Mesothelial cell of epicardium (in vitro differentiated cells): ENCODE results near the gene FANCC. TPM values are rescaled to one million over a fixed set of nuclear protein-coding genes. Genes with fewer than 3 reads are reported as not detected.
"Not testable (repeated sequence)": the region's sequence is repeated elsewhere in the genome, so short reads cannot be mapped to it uniquely, and the experiment has no call there.

ENCODE experiments used
- DNase-seq, 2 experiments: peaks; one replicate each; pipeline ENCODE4 v3.0.0; 2021; ENCODE audit warnings: low spot score in 2 of 2; ENCODE audit not compliant: unreplicated experiment in 2 of 2
- H3K27ac Mint-ChIP-seq: 2 replicates; pipeline ENCODE4 v1.8.0; 2021; ENCODE audit warnings: mixed read lengths
- H3K27me3 Mint-ChIP-seq: 2 replicates; pipeline ENCODE4 v1.8.0; 2021; ENCODE audit warnings: low read depth, mixed read lengths
- H3K36me3 Mint-ChIP-seq: 2 replicates; pipeline ENCODE4 v1.8.0; 2021; ENCODE audit warnings: mixed read lengths
- H3K4me1 Mint-ChIP-seq: 2 replicates; pipeline ENCODE4 v1.8.0; 2021; ENCODE audit warnings: mixed read lengths
- H3K4me3 Mint-ChIP-seq: 2 replicates; pipeline ENCODE4 v1.8.0; 2021; ENCODE audit warnings: mild to moderate bottlenecking, moderate library complexity, mixed read lengths
- H3K9me3 Mint-ChIP-seq: 2 replicates; pipeline ENCODE4 v1.8.0; 2021; ENCODE audit warnings: mixed read lengths
- total RNA-seq: library from RNA; stranded (reverse); gene quantifications from 3 replicates; pipeline ENCODE4 v1.2.1, GENCODE V29; 2021
- TF ChIP-seq, protein P1 (sequence below): fragments of 200-600 bp; sonication (generic); IDR thresholded peaks from one replicate; pipeline ENCODE4 v1.5.0; 2021; ENCODE audit warnings: antibody characterized with exemption; ENCODE audit not compliant: unreplicated experiment

Gene FANCC
- total RNA-seq, 1 donor from 2014 or later: 22.5 TPM

DNA sequence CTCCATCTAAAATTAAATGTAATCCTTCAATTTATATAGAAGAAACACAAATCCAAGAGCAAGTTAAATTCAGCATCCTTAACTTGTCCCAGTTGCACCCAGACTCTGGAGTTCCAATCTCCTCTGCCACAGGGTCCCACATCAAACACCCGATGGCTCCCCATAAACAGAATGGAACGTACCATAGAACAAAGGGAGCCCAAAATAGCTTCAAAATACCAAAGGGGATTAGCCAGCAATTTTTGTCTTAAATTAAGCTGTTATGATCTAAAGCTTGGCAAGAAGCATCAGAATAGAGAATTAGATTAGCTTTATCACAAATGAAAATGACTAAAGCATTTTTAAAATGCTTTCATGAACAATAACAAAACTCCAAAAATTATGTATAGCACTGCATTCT lies 112.8 kb downstream of the FANCC start:
- H3K4me3 Mint-ChIP-seq: no peak overlapping the region
- no peaks in the 10 kb centered on the region for H3K36me3 Mint-ChIP-seq
- TF ChIP-seq, protein P1, sequence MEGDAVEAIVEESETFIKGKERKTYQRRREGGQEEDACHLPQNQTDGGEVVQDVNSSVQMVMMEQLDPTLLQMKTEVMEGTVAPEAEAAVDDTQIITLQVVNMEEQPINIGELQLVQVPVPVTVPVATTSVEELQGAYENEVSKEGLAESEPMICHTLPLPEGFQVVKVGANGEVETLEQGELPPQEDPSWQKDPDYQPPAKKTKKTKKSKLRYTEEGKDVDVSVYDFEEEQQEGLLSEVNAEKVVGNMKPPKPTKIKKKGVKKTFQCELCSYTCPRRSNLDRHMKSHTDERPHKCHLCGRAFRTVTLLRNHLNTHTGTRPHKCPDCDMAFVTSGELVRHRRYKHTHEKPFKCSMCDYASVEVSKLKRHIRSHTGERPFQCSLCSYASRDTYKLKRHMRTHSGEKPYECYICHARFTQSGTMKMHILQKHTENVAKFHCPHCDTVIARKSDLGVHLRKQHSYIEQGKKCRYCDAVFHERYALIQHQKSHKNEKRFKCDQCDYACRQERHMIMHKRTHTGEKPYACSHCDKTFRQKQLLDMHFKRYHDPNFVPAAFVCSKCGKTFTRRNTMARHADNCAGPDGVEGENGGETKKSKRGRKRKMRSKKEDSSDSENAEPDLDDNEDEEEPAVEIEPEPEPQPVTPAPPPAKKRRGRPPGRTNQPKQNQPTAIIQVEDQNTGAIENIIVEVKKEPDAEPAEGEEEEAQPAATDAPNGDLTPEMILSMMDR: no peak
- peaks cover 28% of the 10 kb centered on the region for H3K4me1 Mint-ChIP-seq
- no peaks in the 10 kb centered on the region for H3K9me3 Mint-ChIP-seq
- no peaks in the 10 kb centered on the region for H3K27me3 Mint-ChIP-seq
- H3K27ac Mint-ChIP-seq: no peak overlapping the region
- no peak for DNase-seq

DNA sequence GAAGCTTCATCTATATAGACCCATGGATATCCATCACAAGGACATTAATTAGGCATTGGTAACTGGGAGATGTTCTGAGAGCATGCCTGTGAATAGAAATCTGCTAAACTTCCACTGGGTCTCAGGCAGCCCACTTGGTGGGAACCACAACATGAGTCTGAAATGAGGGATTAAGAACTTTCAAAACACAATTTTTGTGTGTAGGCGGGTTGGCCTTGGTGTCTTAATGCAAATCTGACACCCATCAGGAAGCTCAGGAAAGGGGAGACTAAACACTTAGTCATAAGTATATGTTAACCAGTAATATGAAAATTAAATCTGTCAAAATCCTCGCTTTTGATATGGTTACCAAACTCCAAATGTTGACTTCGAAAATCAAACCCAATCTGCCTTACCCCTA lies 113.2 kb downstream of the FANCC start:
- Mint-ChIP-seq H3K27ac (no peak overlapping the region), H3K27me3 (no peaks in the 10 kb centered on the region), H3K4me1 (peaks cover 28% of the 10 kb centered on the region), H3K4me3 (no peak overlapping the region), H3K36me3 (no peaks in the 10 kb centered on the region), H3K9me3 (no peaks in the 10 kb centered on the region)
- TF ChIP-seq, protein P1: no peak
- DNase-seq: no peak

DNA sequence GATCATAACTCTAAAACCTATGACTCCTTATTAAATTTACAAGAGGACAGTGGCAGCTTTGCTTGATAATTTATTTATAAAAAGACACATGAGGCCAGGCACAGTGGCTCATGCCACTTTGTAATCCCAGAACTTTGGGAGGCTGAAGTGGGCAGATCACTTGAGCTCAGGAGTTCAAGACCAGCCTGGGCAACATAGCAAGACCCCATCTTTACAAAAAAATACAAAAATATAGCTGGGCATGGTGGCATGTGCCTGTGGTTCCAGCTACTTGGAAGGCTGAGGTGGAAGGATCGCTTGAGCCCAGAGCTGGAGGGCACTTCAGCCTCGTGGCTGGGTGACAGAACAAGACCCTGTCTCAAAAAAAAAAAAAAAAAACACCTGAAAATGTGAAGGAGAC lies 114.5 kb downstream of the FANCC start:
- not testable (repeated sequence) for H3K36me3 Mint-ChIP-seq, H3K4me3 Mint-ChIP-seq, H3K27me3 Mint-ChIP-seq, H3K9me3 Mint-ChIP-seq, H3K27ac Mint-ChIP-seq, DNase-seq
- peaks cover 28% of the 10 kb centered on the region for H3K4me1 Mint-ChIP-seq

DNA sequence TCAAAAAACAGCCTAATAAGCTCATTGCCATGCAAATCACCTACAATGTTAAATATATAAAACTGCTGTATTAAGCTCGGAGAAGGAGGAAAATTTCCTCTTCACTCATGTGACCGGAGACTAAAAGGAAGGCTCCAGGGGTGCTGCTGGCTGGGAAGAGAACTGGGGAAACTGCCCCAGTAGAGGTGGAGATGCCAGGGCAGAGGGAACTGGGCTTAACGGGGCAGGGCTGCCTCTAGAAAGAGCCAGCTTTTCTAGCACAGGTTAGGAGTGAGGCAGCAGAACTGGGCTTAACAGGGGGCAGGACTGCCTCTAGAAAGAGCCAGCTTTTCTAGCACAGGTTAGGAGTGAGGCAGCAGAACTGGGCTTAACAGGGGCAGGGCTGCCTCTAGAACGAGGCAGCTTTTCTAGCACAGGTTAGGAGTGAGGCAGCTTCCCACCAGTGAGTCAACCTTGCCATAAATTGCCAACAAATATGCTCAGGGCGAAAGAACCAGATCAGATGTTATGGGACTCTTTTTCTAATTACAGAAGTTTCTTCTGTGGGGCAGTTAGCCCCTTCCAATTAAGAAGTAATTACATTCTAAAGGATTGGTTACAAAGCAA lies 115.3 kb downstream of the FANCC start:
- DNase-seq: no peak
- TF ChIP-seq, protein P1: no peak
- H3K4me3 Mint-ChIP-seq: no peak overlapping the region
- H3K9me3 Mint-ChIP-seq: no peaks in the 10 kb centered on the region
- H3K36me3 Mint-ChIP-seq: no peaks in the 10 kb centered on the region
- H3K27me3 Mint-ChIP-seq: no peaks in the 10 kb centered on the region
- H3K4me1 Mint-ChIP-seq: peaks cover 23% of the 10 kb centered on the region
- no peak overlapping the region for H3K27ac Mint-ChIP-seq

DNA sequence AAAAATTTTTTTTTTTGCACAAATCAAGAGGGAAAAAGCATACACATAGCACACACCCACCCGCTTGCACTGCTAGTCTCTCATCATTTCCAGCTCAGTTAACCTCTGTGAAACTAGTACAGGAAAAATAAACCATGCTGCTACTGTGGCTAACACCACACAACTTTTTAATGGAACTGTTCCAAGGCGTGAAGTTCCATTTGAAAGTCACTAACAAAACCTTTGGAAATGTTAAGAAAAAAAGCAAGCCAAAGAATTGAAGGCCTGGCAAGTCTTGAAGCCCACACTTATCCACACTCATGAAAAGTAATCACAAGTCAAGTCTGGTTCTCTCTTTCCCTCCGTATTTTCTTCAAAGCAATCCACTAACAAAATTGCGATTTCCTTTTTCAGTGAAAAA lies 116.3 kb downstream of the FANCC start:
- Mint-ChIP-seq H3K36me3 (no peaks in the 10 kb centered on the region), H3K4me3 (no peak overlapping the region), H3K9me3 (no peaks in the 10 kb centered on the region), H3K27me3 (no peaks in the 10 kb centered on the region), H3K4me1 (peaks cover 14% of the 10 kb centered on the region), H3K27ac (no peak overlapping the region)
- DNase-seq: no peak
- TF ChIP-seq, protein P1: no peak

DNA sequence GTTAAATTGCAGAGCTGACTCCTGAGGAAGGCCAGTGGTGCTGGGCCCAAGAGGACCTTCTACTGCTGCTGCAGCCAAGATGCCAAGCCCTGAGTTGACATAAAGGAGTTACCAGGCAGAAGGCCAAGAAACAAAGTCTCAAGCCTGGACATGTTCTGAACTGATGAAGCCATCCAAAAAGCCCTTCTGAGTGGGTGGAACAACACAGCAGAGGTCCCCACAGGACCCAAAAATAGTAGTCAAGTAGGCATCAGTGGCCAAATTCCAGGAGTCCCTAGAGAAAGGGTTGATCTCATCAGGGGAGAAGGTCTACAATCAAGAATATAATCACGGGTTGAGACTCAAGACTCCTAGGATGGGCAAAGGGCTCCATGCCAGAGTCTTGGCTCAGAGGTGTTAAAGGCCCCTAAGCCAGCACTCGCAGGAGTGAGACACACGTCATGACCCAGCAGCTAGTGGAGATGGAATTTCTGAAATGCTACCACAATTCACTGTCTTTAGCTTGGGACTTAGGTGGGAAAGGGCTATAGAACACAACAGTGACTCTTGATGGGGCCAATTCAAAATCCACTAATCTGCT lies 119.7 kb downstream of the FANCC start:
- no peaks in the 10 kb centered on the region for H3K4me1 Mint-ChIP-seq
- H3K4me3 Mint-ChIP-seq: no peak overlapping the region
- peaks cover 6% of the 10 kb centered on the region for H3K9me3 Mint-ChIP-seq

More for the DNA sequence above, 119.7 kb downstream of the FANCC start:
- TF ChIP-seq, protein P1: no peak
- no peaks in the 10 kb centered on the region for H3K27me3 Mint-ChIP-seq
- no peak overlapping the region for H3K27ac Mint-ChIP-seq
- H3K36me3 Mint-ChIP-seq: peaks cover 2% of the 10 kb centered on the region
- DNase-seq: no peak
